B cell (primary cell): ENCODE measurements around the gene LRRC4C. TPM values are rescaled to one million over a fixed set of nuclear protein-coding genes. Genes with fewer than 3 reads are reported as not detected.

Experiments
- ATAC-seq: fragments of 200-7000 bp; cut with Tn5 transposase; one replicate; pipeline ENCODE4 v1.10.0; 2021; ENCODE audit warnings: low read depth, mild to moderate bottlenecking, moderate number of reproducible peaks, moderate library complexity
- CTCF ChIA-PET: fragments of 350-600 bp; sonication (Branson Sonifier 250); formaldehyde crosslinking; loops from one replicate; lab custom pipeline; 2021; ENCODE audit warnings: antibody characterized with exemption, inconsistent platforms; lab: Charles Lee
- POLR2A ChIA-PET: fragments of 350-600 bp; sonication (Branson Sonifier 250); formaldehyde crosslinking; loops from one replicate; lab custom pipeline; 2021; ENCODE audit warnings: antibody characterized with exemption; lab: Charles Lee
- DNase-seq: peaks from one replicate; pipeline ENCODE4 v3.0.0; 2013
- H2AFZ ChIP-seq: 2 replicates; pipeline ENCODE4 v1.6.1; 2012; ENCODE audit warnings: mild to moderate bottlenecking, low read depth, low read length; ENCODE audit not compliant: insufficient read depth, poor library complexity, severe bottlenecking
- H3K27ac ChIP-seq, 2 donors: 1 replicate in 1 of 2; 2 replicates in 1 of 2; pipeline ENCODE4 v1.5.1; 2012 to 2013; ENCODE audit warnings: low read length in 2 of 2, mild to moderate bottlenecking in 2 of 2, moderate library complexity in 1 of 2
- H3K27me3 ChIP-seq, 4 experiments: fragments of 200-600 bp in 1 of 4; sonication (generic) in 1 of 4; replicated peaks in 1 of 4; 1 replicate in 2 of 4; 2 replicates in 2 of 4; pipeline versions ENCODE4 v1.6.1 to v1.7.0; 2013 to 2016; ENCODE audit warnings: low read length in 3 of 4, mild to moderate bottlenecking in 2 of 4, mixed read lengths in 1 of 4, moderate library complexity in 1 of 4; ENCODE audit not compliant: insufficient read depth in 4 of 4, control insufficient read depth in 3 of 4; ENCODE audit errors: control extremely low read depth in 1 of 4
- H3K36me3 ChIP-seq, 2 experiments: replicated peaks in 1 of 2; 1 replicate in 1 of 2; 2 replicates in 1 of 2; pipeline versions ENCODE4 v1.6.1 to v1.7.1; 2013; ENCODE audit warnings: low read length in 1 of 2; ENCODE audit not compliant: insufficient read depth in 2 of 2, control insufficient read depth in 1 of 2; ENCODE audit errors: control extremely low read depth in 1 of 2, extremely low read depth in 1 of 2
- H3K4me1 ChIP-seq, 2 donors: fragments of 200-600 bp in 1 of 2; sonication (generic) in 1 of 2; 1 replicate in 1 of 2; 2 replicates in 1 of 2; pipeline versions ENCODE4 v1.5.1 to v1.6.1; 2013 to 2017; ENCODE audit warnings: low read length in 2 of 2; ENCODE audit not compliant: control insufficient read depth in 2 of 2, insufficient read depth in 2 of 2
- H3K4me2 ChIP-seq: replicated peaks from 2 replicates; pipeline ENCODE3; 2012; ENCODE audit warnings: mild to moderate bottlenecking, low read depth, low read length; ENCODE audit not compliant: poor library complexity, severe bottlenecking
- H3K4me3 ChIP-seq, 5 experiments: fragments of 200-600 bp in 1 of 5; sonication (generic) in 1 of 5; 1 replicate in 3 of 5; 2 replicates in 2 of 5; pipeline versions ENCODE4 v1.5.1 to v1.7.0; 2011 to 2016; ENCODE audit warnings: low read length in 4 of 5, mild to moderate bottlenecking in 4 of 5, low read depth in 2 of 5, control low read depth in 1 of 5, moderate library complexity in 1 of 5; ENCODE audit not compliant: insufficient read depth in 1 of 5; ENCODE audit errors: control extremely low read depth in 1 of 5, extremely low read depth in 1 of 5
- H3K79me2 ChIP-seq: fragments of 200-600 bp; sonication (generic); one replicate; pipeline ENCODE4 v1.6.0; 2016; ENCODE audit warnings: low read length; ENCODE audit not compliant: control insufficient read depth, insufficient read depth
- H3K9ac ChIP-seq: fragments of 200-600 bp; sonication (generic); 2 replicates; pipeline ENCODE4 v1.6.1; 2017; ENCODE audit warnings: mild to moderate bottlenecking, low read length, moderate library complexity
- H3K9me3 ChIP-seq, 3 donors: one replicate each; pipeline versions ENCODE4 v1.6.1 to v1.7.1; 2013; ENCODE audit warnings: low read length in 2 of 3; ENCODE audit not compliant: control insufficient read depth in 2 of 3, insufficient read depth in 1 of 3; ENCODE audit errors: control extremely low read depth in 1 of 3
- H4K20me1 ChIP-seq: 2 replicates; pipeline ENCODE4 v1.6.0; 2012; ENCODE audit warnings: mild to moderate bottlenecking, low read length; ENCODE audit not compliant: insufficient read depth, control insufficient read depth, poor library complexity, severe bottlenecking
- H3K27ac Mint-ChIP-seq: one replicate; pipeline ENCODE4 v1.8.0; 2021; ENCODE audit warnings: mixed read lengths
- H3K27me3 Mint-ChIP-seq: one replicate; pipeline ENCODE4 v1.8.0; 2021; ENCODE audit warnings: mixed read lengths
- H3K4me1 Mint-ChIP-seq: one replicate; pipeline ENCODE4 v1.8.0; 2021; ENCODE audit warnings: mixed read lengths
- H3K4me3 Mint-ChIP-seq: one replicate; pipeline ENCODE4 v1.8.0; 2021; ENCODE audit warnings: mixed read lengths
- H3K9me3 Mint-ChIP-seq: one replicate; pipeline ENCODE4 v1.8.0; 2022; ENCODE audit warnings: mixed read lengths; ENCODE audit not compliant: insufficient read depth
- EZH2 ChIP-seq: IDR thresholded peaks from 2 replicates; pipeline ENCODE4 v1.6.1; 2012; ENCODE audit warnings: borderline replicate concordance, low read depth, mild to moderate bottlenecking, moderate library complexity, low read length; ENCODE audit not compliant: insufficient read depth, poor library complexity, severe bottlenecking
- WGBS: methylation state at CpG from one replicate; pipeline ENCODE4 v1.1.5; 2013; ENCODE audit warnings: missing lambda C conversion rate; ENCODE audit not compliant: insufficient coverage; 5-methylcytosine and 5-hydroxymethylcytosine counted together
- intact Hi-C: fragments of 100-400 bp; cut with micrococcal nuclease; formaldehyde crosslinking; loops from one replicate; pipeline ENCODE4 v1.10.0; 2022
- polyA plus RNA-seq: library from polyadenylated mRNA; depleted of rRNA; stranded (reverse); fragments of >200 nt; gene quantifications from 2 replicates; pipeline ENCODE4 v1.2.3, GENCODE V29; 2012
- total RNA-seq, 2 donors: library from RNA; stranded (reverse); fragments of 120-200 nt in 1 of 2; gene quantifications; 1 replicate in 1 of 2; 2 replicates in 1 of 2; pipeline versions ENCODE4 v1.2.3 to v1.2.4, GENCODE V29; 2013 to 2022
- TF ChIP-seq, protein P1 (sequence below): fragments of 200-600 bp; IDR thresholded peaks from one replicate; pipeline ENCODE4 v1.8.0; 2022; ENCODE audit warnings: antibody characterized with exemption, mild to moderate bottlenecking

LRRC4C gene
- total and polyA plus RNA-seq, 2 donors (not counting 1 experiment from before 2014, with no cell fraction given) = 0.57 TPM; not detected in 1

DNA sequence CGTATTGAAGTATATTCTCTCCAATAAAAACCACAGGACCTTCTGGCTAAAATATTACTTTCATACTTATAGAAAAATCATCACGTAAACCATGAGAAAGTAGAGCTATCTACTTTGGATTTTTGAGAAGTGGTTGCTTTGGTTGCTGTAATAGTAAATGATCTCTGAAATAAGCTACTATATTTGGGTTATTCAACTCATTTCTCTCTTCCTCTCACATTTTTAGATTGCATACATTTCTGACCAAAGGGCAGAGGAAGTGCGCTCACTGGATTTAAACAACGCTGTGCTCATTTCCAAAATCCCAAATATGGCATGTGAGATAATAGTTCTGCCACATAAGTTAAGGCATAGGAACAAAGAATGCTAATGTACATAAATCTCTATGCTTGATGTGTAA is 357.0 kb downstream of the LRRC4C start:
- no peaks in the 10 kb centered on the region for H3K4me1 Mint-ChIP-seq

DNA sequence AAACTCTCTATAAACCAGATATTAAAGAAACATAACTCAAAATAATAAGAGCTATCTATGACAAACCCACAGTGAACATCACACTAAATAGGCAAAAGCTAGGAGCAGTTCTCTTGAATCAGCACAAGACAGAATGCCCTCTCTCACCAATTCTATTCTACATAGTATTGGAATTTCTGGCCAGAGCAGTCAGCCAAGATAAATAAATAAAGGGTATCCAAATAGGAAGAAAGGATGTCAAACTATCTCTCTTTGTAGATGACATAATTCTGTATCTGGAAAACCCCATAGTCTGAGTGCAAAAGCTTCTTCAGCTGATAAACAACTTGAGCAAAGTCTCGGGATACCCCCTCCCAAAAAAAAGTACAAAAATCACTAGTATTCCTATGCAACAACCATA is 359.8 kb downstream of the LRRC4C start:
- H3K36me3 ChIP-seq = no peaks in the 10 kb centered on the region
- H3K27me3 ChIP-seq = no peaks in the 10 kb centered on the region

More for the DNA sequence above, 357.0 kb downstream of the LRRC4C start:
- no peak overlapping the region for H3K4me3 ChIP-seq
- no peaks in the 10 kb centered on the region for H3K9me3 Mint-ChIP-seq
- H3K9ac ChIP-seq = no peak overlapping the region
- TF ChIP-seq, protein P1, sequence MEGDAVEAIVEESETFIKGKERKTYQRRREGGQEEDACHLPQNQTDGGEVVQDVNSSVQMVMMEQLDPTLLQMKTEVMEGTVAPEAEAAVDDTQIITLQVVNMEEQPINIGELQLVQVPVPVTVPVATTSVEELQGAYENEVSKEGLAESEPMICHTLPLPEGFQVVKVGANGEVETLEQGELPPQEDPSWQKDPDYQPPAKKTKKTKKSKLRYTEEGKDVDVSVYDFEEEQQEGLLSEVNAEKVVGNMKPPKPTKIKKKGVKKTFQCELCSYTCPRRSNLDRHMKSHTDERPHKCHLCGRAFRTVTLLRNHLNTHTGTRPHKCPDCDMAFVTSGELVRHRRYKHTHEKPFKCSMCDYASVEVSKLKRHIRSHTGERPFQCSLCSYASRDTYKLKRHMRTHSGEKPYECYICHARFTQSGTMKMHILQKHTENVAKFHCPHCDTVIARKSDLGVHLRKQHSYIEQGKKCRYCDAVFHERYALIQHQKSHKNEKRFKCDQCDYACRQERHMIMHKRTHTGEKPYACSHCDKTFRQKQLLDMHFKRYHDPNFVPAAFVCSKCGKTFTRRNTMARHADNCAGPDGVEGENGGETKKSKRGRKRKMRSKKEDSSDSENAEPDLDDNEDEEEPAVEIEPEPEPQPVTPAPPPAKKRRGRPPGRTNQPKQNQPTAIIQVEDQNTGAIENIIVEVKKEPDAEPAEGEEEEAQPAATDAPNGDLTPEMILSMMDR = no peak
- no peak for TF ChIP-seq EZH2
- ATAC-seq (no peak), DNase-seq (no peak)
- ChIA-PET POLR2A (no interaction called here), CTCF (no interaction called here)
- no peaks in the 10 kb centered on the region for H3K27me3 Mint-ChIP-seq
- H3K36me3 ChIP-seq = no peaks in the 10 kb centered on the region
- no peaks in the 10 kb centered on the region for H3K4me1 ChIP-seq
- no peaks in the 10 kb centered on the region for H3K9me3 ChIP-seq
- intact Hi-C loops = no loop called here
- no peaks in the 10 kb centered on the region for H3K79me2 ChIP-seq
- no peak overlapping the region for H3K4me3 Mint-ChIP-seq
- no peaks in the 10 kb centered on the region for H3K27me3 ChIP-seq
- no peak overlapping the region for H3K4me2 ChIP-seq
- H2AFZ ChIP-seq = no peak overlapping the region
- H3K27ac ChIP-seq = no peak overlapping the region
- no peak overlapping the region for H3K27ac Mint-ChIP-seq
- H4K20me1 ChIP-seq = no peaks in the 10 kb centered on the region
- WGBS = no CpG with 5 or more reads among the region's 4 CpGs

More for the DNA sequence above, 359.8 kb downstream of the LRRC4C start:
- Histone ChIP-seq H3K4me3 (no peak overlapping the region), H3K4me1 (no peaks in the 10 kb centered on the region), H3K79me2 (no peaks in the 10 kb centered on the region), H3K27ac (no peak overlapping the region), H4K20me1 (no peaks in the 10 kb centered on the region), H3K9me3 (no peaks in the 10 kb centered on the region), H2AFZ (no peak overlapping the region), H3K4me2 (no peak overlapping the region), H3K9ac (no peak overlapping the region)
- Mint-ChIP-seq H3K4me3 (no peak overlapping the region), H3K4me1 (no peaks in the 10 kb centered on the region), H3K27me3 (no peaks in the 10 kb centered on the region), H3K9me3 (no peaks in the 10 kb centered on the region), H3K27ac (no peak overlapping the region)
- DNase-seq = no peak
- no peak for TF ChIP-seq EZH2
- TF ChIP-seq, protein P1 = no peak
- intact Hi-C loops = no loop called here
- ChIA-PET CTCF (no interaction called here), POLR2A (no interaction called here)
- 67% methylated on average over 1 of the region's 1 CpG for WGBS
- no peak for ATAC-seq
